Measurements from ENCODE around the gene CRKL.

DNA sequence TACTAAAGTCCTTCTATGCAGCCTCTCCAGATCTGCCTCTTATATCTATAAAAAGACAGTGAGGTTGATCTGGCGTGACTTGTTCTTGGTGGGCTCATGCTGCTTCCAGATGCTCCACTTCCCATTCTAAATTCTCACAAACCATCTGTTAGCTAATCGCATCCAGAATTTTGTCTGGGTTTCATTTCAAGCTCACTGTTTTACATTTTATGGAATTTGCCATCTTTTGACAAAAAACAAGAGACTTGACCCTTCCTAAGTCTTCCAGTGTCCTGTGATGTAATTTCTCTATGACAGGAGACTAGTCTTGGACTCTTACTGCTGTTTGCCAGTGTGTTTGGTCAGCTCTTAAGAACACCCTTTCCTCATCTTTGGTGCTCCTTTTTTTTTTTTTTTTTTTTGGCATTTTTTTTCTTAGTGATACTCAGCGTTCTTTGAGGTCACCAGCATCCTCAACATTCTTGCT lies 23.0 kb downstream of the CRKL start:
- TF ChIP-seq JUND (IDR thresholded peaks at IDR 0.05) (no peak), EP300 (IDR thresholded peaks at IDR 0.05; ENCODE audit: borderline replicate concordance in 1 of 2, low read depth in 1 of 2, low read length in 1 of 2) (no peak), POLR2AphosphoS5 (IDR thresholded peaks at IDR 0.05; ENCODE audit: low read depth, low read length) (no peak)
- TF ChIP-seq, protein P1, sequence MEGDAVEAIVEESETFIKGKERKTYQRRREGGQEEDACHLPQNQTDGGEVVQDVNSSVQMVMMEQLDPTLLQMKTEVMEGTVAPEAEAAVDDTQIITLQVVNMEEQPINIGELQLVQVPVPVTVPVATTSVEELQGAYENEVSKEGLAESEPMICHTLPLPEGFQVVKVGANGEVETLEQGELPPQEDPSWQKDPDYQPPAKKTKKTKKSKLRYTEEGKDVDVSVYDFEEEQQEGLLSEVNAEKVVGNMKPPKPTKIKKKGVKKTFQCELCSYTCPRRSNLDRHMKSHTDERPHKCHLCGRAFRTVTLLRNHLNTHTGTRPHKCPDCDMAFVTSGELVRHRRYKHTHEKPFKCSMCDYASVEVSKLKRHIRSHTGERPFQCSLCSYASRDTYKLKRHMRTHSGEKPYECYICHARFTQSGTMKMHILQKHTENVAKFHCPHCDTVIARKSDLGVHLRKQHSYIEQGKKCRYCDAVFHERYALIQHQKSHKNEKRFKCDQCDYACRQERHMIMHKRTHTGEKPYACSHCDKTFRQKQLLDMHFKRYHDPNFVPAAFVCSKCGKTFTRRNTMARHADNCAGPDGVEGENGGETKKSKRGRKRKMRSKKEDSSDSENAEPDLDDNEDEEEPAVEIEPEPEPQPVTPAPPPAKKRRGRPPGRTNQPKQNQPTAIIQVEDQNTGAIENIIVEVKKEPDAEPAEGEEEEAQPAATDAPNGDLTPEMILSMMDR (IDR thresholded peaks at IDR 0.05): no peak
- TF ChIP-seq, protein P2, sequence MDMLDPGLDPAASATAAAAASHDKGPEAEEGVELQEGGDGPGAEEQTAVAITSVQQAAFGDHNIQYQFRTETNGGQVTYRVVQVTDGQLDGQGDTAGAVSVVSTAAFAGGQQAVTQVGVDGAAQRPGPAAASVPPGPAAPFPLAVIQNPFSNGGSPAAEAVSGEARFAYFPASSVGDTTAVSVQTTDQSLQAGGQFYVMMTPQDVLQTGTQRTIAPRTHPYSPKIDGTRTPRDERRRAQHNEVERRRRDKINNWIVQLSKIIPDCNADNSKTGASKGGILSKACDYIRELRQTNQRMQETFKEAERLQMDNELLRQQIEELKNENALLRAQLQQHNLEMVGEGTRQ (IDR thresholded peaks at IDR 0.05; ENCODE audit: borderline replicate concordance, low read depth, low read length): no peak
